Hematopoietic multipotent progenitor cell treated with erythropoietin and hydrocortisone succinate and interleukin-3 and kit ligand, for 17 days (in vitro differentiated cells): Measurements from ENCODE around the gene ADAM8.
"Not testable (repeated sequence)": the region's sequence is repeated elsewhere in the genome, so short reads cannot be mapped to it uniquely, and the experiment has no call there.

ENCODE experiments used
- DNase-seq: peaks from one replicate; pipeline ENCODE4 v3.0.0-alpha.2; 2015; ENCODE audit warnings: low spot score

The ADAM8 gene

DNA sequence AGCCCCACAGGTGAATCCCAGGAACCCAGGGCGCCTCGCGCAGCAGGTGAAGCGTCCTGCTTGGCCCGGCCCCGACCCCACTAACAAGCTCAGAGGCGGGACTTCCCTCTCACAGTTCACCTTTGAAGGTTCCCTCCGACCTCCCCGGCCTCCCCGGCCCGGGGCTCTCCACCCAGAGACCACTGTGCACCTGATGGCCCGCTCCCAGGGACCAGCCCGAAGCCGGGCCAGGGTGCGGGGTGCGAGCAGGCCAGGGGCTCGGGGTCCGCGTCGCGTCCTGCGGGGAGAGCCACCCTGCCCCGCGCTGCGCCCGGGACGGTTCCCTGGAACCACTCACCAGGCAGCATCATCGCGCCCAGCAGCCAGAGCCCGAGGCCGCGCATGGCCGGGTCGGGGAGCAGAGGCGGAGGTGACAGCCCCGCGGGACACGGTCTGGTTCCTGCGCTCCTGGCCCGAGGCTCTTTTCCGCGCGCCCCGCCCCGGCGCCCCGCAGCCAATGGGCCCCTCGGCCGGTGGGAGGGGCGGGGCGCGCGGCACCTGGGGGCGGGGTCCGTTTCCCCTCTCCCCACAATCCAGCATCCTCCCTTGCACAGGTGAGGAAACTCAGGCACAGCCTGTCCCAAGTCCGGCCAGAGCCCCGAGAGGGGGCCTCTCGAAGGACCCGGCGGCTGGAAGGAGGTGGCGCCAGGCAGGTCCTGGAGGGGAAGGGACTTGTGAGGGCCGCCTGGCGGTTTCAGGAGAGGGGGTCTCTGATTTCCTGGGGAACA lies at the start of gene ADAM8:
Gene ADAM8, minus strand, starts transcription at position 434 of the 767 bp plus-strand sequence. Its CDS starts 51 bp downstream, at position 383.
- DNase-seq: no peak

DNA sequence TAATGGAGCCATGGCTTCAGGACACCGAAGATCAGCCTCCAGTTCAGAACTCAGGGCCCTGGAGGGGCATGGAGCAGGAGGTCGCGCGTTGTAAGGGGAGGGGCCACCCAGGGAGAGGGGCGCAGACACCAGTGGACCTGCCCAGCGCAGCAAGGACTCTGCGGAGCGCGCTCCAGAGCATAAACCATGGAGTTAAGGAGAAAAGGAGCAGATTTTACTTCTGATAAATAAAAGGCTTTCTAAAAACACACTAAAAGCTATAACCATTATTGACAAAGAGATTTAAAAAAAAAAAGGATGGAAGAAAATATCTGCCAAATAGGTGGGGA lies 49.5 kb upstream of the ADAM8 start:
- DNase-seq: no peak

DNA sequence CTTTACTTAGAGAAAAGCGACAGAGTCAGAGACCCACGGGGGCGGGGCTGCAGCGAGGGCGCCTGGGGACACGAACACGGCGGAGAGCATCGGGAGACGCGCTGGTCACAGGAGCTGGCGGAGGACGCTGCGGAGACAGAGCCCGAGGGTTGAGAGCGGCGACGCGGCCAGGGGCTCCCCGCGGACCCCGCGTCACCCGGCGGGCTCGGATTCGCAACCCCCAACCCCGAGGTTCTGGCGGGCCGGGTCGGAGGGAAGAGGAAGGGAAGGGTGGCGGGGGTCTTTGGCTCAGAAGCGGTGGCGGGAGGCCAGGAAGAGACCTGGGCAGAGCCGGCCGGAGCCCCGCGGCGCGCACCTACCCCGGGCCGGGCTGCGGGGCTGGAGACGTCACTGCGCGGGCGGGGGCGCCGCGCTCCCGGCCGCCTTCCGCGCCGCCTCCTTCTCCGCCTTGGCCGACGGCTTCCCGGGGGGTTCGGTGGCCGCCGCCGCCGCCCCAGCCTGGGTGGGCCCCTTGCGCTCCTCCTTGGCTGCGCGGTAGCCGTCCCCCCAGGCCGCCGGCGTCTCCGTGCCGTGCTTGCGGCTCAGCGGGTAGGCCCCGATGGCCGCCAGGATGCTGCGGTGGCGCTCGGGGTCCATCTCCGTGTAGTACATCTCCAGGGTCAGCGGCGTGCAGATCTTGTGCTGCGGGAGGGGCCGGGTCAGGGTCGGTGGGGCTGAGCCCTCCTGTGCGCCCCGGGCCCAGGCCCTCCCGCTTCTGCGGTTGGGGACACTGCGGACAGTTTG lies 49.0 kb upstream of the ADAM8 start:
- no peak for DNase-seq

DNA sequence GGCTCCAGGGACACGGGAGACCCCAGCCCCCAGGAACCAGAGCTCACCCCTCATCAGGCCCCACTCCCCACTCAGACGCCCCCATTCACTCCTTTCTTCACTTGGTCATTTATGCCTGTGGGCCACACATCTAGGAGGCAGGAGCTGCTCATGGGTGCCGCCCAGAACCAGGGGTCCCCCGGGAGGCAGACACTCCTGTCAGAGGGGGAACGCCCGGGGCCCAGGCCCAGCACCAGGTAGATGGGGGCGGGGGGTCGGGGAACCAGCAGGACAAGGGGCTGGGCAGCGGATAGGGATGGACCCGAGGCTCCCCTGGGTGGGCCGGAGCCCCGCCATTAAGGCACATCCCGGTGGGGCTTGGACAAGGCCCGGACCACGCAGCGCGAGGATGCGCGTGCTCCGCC lies 48.2 kb upstream of the ADAM8 start:
- no peak for DNase-seq

DNA sequence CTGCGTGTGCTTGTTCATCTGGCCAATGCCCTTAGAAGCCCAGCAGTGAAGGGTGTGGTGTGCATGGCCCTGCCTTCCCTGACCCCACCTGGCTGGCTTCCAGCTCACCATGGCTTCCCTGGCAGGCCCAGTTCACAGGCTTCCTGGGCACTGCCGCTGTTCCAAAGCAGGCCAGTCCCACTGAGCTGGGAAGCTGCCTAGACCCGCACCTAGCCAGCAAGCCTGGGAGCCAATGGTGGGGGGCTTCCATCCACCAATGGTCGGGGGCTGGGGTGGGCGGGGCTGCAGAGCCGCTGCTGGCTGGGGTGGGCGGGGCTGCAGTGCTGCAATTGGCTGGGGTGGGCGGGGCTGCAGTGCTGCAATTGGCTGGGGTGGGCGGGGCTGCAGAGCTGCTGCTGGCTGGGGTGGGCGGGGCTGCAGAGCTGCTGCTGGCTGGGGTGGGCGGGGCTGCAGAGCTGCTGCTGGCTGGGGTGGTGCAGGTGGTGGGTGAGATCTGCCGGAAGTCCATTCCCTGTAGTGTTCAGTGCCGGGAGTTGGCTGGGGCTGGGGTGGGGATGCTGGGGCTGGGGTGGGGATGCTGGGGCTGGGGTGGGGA lies 47.6 kb upstream of the ADAM8 start:
- peak; percentile 46 for DNase-seq

DNA sequence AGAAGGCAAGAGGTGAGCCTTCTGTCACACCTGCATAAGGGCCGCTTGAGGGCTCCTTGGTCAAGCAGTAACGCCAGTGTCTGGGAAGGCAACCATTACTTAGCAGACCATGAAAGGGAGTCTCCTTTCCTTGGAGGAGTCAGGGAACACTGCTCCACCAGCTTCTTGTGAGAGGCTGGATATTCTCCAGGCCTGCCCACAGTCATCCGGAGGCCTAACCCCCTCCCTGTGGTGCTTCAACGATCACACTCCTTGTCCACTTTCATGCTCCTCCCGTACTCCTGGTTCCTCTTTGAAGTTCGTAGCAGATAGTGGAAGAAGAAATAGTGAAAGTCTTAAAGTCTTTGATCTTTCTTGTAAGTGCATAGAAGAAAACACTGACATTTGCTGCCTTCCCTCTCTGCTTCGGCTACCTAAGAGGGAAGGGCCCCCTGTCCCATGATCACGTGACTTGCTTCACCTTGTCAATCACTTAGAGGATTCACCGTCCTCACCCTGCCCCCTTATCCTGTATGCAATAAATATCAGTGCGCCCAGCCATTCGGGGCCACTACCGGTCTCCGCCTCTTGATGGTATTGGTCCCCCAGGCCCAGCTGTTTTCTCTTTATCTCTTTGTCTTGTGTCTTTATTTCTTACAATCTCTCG lies 45.5 kb upstream of the ADAM8 start:
- not testable (repeated sequence) for DNase-seq

DNA sequence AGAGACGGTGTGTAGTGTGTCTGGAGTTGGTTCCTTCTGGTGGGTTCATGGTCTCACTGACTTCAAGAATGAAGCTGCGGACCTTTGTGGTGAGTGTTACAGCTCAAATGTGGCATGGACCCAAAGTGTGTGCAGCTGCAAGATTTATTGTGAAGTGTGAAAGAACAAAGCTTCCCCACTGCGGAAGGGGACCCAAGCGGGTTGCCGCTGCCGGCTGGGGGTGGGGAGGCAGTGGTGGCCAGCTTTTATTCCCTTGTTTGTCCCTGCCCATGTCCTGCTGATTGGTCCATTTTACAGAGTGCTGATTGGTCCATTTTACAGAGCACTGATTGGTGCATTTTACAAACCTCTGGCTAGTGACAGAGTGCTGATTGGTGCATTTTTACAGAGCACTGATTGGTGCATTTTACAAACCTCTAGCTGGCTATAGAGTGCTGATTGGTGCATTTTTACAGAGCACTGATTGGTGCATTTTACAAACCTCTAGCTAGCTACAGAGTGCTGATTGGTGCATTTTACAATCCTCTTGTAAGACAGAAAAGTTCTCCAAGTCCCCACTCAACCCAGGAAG lies 44.3 kb upstream of the ADAM8 start:
- not testable (repeated sequence) for DNase-seq

DNA sequence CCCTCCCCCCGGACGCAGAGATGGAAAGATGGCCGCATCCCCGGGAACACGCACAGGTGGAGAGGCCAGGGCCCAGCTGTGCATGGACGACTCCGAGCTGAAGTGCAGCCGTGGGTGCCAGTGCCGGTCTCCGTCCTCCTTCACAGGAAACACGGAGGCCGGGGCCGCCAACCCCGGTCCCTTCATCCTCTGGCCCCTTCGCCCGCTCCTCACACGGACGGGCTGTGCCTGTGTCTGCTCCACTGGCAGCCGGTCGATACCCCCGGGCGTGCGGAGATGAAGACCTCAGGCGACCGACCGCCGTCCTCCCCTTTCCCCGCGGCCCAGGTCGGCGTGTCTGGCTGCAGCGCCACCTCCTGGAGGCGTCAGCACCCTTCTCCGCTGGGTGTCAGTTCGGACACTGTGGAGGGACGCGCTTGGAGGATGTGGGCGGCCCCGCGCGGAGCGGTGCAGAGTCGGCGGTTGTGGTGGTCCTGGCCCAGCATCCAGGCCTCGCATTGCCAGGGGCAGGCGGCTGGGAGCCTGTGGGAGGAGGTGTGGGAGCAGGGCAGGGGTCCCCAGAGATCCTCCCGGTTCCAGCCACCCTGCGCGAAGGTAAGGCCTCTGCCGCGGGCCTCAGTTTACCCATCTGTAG lies 41.9 kb upstream of the ADAM8 start:
- peak; percentile 41 for DNase-seq

DNA sequence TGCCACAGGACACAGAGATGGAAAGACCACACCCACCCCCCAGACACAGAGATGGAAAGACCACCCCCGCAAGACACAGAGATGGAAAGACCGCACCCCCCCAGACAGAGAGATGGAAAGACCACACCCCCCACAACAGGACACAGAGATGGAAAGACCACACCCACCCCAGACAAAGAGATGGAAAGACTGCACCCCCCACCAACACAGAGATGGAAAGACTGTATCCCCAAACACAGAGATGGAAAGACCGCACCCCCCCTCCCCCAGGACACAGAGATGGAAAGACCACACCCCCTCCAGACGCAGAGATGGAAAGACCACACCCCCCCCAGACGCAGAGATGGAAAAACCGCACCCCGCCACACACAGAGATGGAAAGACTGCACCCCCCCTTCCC lies 40.1 kb upstream of the ADAM8 start:
- no peak for DNase-seq

DNA sequence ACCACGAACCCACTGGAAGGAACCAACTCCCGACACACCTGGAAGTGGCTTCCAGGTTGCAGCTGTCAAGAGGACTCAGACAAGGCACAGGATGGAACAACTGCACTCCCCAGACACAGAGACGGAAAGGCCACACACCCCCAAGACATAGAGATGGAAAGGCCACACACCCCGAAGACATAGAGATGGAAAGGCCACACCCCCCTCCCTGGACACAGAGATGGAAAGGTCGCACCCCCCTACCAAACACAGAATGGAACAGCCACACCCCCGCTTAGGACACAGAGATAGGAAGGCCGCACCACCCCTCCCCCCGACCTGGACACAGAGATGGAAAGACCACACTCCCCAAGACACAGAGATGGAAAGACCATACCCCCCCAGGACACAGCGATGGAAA lies 39.6 kb upstream of the ADAM8 start:
- no peak for DNase-seq

DNA sequence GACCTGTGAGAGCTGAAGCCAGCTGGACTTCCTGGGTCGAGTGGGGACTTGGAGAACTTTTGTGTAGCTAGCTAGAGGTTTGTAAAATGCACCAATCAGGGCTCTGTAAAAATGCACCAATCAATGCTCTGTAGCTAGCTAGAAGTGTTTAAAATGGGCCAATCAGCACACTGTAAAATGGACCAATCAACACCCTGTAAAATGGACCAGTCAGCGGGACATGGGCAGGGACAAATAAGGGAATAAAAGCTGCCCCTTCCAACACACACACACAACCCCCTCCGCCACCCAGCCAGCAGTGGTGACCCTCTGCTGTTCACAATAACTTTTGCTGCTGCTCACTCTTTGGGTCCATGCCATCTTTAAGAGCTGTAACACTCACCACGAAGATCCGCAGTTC lies 39.2 kb upstream of the ADAM8 start:
- no peak for DNase-seq

DNA sequence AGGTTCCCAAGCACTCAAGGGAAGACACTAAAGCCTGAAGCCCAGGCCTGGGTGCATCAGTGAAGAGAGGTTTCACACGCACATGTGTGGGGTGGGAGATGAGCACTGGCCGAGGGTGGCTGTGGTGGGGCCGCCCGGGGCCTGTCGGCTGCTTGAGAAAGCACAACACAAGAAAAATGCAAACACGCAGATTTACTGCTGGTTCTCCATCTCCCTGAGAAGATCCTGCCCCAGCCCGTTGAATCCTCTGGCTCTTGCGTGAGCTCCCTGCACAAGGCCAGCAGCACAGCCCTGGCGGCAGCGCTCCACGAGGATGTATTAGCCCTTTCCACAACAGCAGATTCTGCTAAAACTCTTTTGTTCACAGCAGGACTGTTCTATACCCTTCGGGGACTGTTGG lies 38.2 kb upstream of the ADAM8 start:
- no peak for DNase-seq

DNA sequence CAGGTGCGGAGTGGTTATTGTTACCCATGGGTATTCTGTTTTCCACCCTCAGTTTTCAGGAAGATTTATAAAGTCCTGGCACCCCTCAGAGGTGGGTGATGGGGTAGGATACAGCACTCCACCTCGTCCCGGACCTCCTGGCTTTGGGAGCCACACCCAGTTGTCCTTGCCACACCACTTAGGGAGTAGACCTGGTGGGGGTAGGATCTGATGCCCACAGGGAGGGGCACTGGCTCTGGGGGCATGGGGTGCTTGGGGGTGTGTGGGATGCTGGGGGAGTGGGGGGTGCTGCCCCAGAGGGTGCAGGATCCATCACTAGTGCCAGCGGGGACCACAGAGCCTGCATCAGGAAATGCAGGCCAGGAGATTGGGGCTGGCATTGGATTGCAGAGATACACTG lies 36.5 kb upstream of the ADAM8 start:
- DNase-seq: no peak

DNA sequence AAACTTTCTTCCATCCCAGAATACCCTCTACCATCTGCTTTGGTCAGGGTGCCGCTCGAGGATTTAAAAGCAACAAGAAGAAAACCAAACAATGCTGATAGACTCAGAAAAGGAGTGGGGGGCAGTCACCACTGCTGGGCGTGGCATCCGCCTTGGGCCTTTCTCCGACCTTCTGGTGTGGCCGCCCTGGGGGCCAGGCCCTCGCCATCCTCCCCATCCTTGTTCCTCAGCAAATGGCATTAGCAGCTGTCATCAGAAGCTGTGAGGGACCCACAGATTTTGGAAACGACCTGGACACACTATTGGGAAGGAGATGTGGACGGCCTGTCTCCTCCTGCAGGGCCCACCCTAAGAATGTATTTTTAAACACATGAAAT lies 36.1 kb upstream of the ADAM8 start:
- no peak for DNase-seq

DNA sequence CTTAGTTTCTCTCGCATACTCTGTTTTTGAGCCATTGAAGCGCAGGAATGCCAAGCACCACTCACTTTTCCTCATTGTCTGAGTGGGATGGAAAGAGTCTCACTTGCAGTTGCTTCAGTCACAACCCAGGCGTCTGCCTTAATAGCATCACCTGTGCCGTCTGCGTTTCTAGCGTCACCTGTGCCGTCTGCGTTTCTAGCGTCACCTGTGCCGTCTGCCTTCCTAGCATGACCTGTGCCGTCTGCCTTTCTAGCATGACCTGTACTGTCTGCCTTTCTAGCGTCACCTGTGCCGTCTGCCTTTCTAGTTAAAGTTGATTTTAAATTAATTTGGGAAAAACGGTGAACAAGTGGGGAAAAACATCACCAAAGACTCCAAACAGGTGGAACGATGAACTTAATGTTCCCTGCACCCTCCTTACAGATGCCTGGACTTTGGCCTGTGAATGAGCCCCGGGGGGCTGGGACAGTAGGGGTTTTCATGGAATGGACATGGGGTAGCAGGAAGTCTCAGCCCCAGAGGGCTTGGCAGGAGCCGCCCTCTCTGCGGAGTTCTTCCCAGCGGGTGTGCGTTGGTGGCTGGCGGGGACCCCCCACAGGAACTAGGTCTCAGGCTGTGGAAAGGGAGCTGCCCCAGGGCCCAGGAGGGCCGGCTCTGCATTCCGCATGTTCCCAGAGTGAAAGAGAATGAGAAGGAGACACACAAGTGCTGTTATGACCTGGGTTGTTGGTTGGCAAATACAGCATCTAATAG lies 35.5 kb upstream of the ADAM8 start:
- no peak for DNase-seq

DNA sequence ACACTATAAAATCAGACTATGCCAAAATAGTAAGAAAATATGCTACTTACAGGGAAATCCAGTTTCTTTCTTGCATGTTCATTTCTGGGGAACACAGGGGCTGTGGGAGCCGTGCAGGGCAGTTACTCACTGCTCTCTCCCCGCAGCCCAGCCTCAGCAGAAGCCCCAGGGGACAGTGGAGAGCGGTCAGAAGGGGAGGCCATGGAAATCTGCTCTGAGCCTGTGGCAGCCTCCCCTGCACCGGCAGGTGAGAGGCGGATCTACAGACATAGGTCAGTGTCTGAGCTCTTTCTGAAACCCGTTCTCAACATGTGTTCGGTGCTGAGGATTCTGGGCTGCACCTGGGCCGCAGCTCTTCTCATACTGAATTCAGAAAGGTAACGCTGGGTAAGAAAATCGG lies 34.9 kb upstream of the ADAM8 start:
- DNase-seq: no peak

DNA sequence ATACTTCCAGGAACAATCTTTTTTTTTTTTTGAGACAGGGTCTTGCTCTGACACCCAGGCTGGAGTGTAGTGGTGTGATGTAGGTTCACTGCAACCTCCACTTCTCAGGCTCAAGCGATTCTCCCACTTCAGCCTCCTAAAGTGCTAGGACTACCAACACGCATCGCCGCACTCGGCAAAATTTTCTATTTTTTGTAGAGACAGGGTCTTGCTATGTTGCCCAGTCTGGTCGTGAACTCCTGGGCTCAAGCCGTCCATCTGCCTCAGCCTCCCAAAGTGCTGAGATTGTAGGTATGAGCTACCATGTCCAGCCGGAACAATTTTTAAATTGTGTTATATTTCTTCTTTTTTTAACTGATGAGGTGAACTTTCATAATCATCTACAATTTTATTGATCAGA lies 34.1 kb upstream of the ADAM8 start:
- no peak for DNase-seq

DNA sequence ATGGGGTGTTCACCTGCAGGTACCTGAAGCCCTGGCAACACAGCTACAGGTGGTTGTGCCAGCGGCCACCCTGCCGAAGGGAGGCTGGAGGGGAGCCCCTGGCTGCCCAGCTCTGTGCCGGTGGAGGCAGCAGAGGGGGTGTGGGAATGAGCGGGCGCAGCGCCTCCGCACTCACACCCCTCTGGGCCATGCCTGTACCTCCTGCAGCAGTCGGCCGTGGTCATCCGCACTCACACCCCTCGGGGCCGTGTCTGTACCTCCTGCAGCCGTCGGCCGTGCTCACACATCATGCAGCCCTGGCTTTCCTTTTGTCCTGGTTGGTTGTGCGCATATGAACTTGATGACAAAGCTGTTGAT lies 33.7 kb upstream of the ADAM8 start:
- no peak for DNase-seq

DNA sequence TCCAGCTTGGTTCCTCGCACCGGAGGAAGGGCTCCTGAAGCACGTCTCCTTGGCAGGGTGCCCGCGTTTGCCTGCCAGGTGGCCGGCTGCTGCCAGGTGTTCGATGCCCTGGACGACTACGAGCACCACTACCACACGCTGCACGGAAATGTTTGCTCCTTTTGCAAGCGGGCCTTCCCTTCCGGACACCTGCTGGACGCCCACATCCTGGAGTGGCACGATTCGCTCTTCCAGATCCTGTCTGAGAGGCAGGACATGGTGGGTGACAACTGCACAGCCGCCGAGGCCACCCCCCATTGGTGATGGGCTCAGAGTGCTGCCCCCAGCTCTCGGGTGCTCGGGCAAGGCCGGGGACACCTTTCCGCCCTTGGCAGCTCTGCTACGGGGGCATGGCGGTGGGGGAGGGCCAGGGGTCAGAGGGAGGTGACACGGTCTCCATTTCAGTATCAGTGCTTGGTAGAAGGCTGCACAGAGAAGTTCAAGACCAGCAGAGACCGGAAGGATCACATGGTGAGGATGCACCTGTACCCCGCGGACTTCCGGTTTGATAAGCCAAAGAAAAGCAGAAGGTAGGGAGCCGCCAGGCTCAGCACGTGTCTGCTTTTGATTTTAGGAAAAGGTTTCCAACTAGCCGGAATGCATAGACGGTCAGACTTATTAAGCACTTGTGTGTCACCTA lies 33.2 kb upstream of the ADAM8 start:
- DNase-seq: no peak

DNA sequence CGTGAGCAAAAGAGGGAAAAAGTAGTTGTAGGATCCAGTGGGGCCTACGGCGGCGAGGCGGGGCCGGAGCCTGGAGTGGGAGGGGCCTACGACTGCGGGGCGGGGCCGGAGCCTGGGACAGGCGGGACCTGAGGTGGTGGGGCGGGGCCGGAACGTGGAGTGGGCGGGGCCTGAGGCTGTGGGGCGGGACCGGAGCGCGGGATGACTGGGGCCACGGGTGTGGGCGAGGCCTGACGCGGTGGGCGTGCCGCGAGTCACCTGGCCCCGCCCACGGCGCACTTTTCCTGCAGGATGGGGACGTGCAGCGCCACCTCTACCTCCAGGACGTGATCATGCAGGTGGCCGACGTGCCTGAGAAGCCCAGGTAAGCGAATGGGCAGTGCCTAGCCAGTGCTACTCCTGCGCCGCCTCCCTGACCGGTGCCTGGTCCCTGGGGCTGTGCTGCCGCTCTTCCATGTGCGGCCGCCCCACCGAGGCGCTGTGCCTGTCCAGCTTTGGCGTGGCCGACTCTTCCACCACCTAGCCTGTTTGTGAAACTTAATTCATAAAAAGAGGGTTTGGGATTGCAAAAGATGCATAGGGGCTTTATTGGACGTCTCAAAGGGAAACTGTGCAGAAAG lies 32.5 kb upstream of the ADAM8 start:
- peak; percentile 92 for DNase-seq
